Measurements from ENCODE around the gene ZNF792.

The ZNF792 gene

DNA sequence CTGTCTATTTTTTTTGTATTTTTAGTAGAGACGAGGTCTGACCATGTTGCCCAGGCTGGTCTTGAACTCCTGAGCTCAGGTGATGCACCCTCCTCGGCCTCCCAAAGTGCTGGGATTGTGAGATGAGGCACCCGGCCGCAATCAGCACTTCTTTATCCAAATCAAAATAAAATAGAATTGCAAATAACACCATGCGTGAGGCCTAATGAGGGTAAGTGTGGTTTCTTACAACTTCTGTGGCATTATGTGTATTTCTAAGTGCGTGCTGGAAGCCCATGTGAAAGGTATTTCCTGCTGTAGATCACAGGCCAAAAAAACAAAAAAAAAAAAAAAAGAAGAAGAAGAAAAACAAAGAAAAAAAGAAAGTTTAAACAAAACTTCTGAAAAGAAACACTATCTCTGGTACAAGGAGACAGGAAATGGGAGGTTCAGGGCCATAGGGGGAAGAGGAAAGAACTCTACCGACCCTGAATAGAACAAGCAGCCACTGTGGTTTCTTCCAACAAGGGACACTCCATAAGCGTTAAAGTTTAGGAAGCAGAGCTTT is 33.1 kb upstream of the ZNF792 start:
- H4K91ac ChIP-seq (ENCODE audit: low read length): no peak overlapping the region

DNA sequence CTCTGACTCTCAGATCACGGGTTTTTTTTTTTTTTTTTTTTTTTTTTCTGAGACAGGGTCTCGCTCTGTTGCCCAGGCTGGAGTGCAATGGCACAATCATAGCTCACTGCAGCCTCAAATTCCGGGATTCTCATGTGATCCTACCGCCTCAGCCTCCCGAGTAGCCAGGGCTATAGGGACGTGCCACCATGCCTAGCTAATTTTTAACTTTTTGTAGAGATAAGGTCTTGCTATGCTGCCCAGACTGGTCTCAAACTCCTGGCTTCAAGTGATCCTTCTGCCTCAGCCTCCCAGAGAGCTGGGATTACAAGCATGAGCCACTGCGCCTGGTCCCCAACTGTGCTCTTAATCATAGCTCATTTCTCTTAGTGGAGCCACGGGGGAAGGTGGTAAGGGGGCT is 31.5 kb upstream of the ZNF792 start:
- H2AFZ ChIP-seq (ENCODE audit: low read depth, low read length): no peak overlapping the region
- H3K4me1 ChIP-seq (ENCODE audit: control insufficient read depth, insufficient read depth, low read depth, low read length): peaks cover 10% of the 10 kb centered on the region

More for the DNA sequence above, 33.1 kb upstream of the ZNF792 start:
- Histone ChIP-seq H3K23ac (ENCODE audit: low read length in 2 of 2) (no peak overlapping the region), H3K79me1 (replicated peaks; ENCODE audit: low read length, poor library complexity, severe bottlenecking) (no peaks in the 10 kb centered on the region), H3K4me3 (ENCODE audit: insufficient read depth in 1 of 2, low read depth in 1 of 2, low read length in 2 of 2) (no peak overlapping the region), H3K4ac (ENCODE audit: low read depth in 1 of 2, low read length in 2 of 2) (no peak overlapping the region), H2AK5ac (ENCODE audit: low read length, severe bottlenecking) (no peak overlapping the region), H2AFZ (ENCODE audit: low read depth, low read length) (no peak overlapping the region), H3K27me3 (ENCODE audit: control insufficient read depth in 1 of 2, insufficient read depth in 1 of 2, low read length in 2 of 2) (peaks cover 0 to 6% of the 10 kb centered on the region in 2 experiments), H3K4me1 (ENCODE audit: control insufficient read depth, insufficient read depth, low read depth, low read length) (peaks cover 15% of the 10 kb centered on the region), H3K9ac (ENCODE audit: low read length) (no peak overlapping the region), H3K18ac (ENCODE audit: low read depth in 1 of 2, low read length in 2 of 2) (no peak overlapping the region), H2BK120ac (ENCODE audit: low read depth, low read length) (no peak overlapping the region), H2BK15ac (ENCODE audit: low read depth, poor library complexity, severe bottlenecking) (no peak overlapping the region), H3K36me3 (ENCODE audit: control insufficient read depth in 1 of 2, insufficient read depth in 2 of 2, low read depth in 1 of 2, low read length in 2 of 2) (no peaks in the 10 kb centered on the region), H2BK5ac (ENCODE audit: low read depth, low read length, poor library complexity, severe bottlenecking) (no peak overlapping the region), H3K4me2 (ENCODE audit: low read length, poor library complexity, severe bottlenecking) (no peak overlapping the region), H3K9me3 (ENCODE audit: control insufficient read depth, low read length) (no peaks in the 10 kb centered on the region), H3K14ac (ENCODE audit: low read length in 2 of 2) (no peak overlapping the region), H3K27ac (ENCODE audit: low read length, poor library complexity, severe bottlenecking) (no peak overlapping the region), H2BK12ac (ENCODE audit: low read length in 2 of 2) (no peak overlapping the region), H4K8ac (ENCODE audit: low read length) (no peak overlapping the region)
- no peak for DNase-seq
- WGBS: 79% methylated on average over 4 of the region's 8 CpGs

DNA sequence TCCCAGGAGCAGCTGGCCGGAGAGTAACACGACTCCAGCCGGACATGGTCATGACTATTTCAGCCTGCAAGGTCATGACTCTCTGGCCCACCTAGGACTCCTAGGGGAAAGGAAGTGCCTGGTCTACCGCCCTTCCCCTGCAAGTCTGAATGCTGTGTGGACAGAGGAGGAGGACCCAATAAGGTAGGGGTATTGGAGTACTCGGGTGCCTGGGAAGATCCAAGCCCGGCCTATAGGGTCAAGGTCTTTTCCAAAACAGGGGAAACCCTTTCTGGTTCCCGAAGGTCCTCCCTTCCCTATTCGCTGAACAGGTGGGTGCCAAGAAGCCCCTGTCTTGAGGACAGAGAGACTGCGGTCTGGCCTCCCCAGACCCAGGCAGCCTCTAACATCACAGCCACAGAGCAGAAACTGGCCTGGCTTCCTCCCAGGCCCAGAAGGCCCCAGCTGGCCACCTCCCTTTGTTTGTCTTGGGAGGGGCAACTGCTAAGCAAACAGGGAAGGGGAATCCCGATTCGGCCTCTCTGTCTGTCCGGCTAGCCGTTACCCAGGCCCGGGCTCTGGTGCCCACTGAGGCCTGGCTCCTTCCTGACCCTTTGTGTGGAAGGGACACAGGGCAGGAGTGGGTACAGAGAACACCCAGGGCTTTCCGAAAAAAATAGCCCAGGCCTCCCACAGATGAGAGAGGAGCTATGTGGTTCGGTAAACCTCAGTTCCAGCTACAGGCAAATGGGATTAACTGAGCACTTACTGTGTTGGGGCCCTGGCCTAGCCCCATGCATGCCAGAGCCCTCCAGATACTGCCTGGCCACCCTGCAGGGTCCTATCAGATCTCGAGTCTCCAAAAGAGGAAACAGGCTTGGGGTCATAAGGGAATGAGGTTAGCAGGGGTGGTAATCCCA is 30.9 kb upstream of the ZNF792 start:
- DNase-seq: no peak
- H3K9me3 ChIP-seq (ENCODE audit: control insufficient read depth, low read length): no peaks in the 10 kb centered on the region

More for the DNA sequence above, 31.5 kb upstream of the ZNF792 start:
- DNase-seq: no peak
- H4K91ac ChIP-seq (ENCODE audit: low read length): no peak overlapping the region
- no peaks in the 10 kb centered on the region for H3K9me3 ChIP-seq (ENCODE audit: control insufficient read depth, low read length)
- H3K4me2 ChIP-seq (ENCODE audit: low read length, poor library complexity, severe bottlenecking): no peak overlapping the region
- no peaks in the 10 kb centered on the region for H3K79me1 ChIP-seq (replicated peaks; ENCODE audit: low read length, poor library complexity, severe bottlenecking)
- no peak overlapping the region for H3K4ac ChIP-seq (ENCODE audit: low read depth in 1 of 2, low read length in 2 of 2)
- no peak overlapping the region for H3K23ac ChIP-seq (ENCODE audit: low read length in 2 of 2)
- H3K4me3 ChIP-seq (ENCODE audit: insufficient read depth in 1 of 2, low read depth in 1 of 2, low read length in 2 of 2): no peak overlapping the region
- H3K18ac ChIP-seq (ENCODE audit: low read depth in 1 of 2, low read length in 2 of 2): no peak overlapping the region
- no peak overlapping the region for H2BK15ac ChIP-seq (ENCODE audit: low read depth, poor library complexity, severe bottlenecking)
- peaks cover 0 to 6% of the 10 kb centered on the region in 2 experiments for H3K27me3 ChIP-seq (ENCODE audit: control insufficient read depth in 1 of 2, insufficient read depth in 1 of 2, low read length in 2 of 2)
- no peaks in the 10 kb centered on the region for H3K36me3 ChIP-seq (ENCODE audit: control insufficient read depth in 1 of 2, insufficient read depth in 2 of 2, low read depth in 1 of 2, low read length in 2 of 2)
- no peak overlapping the region for H3K27ac ChIP-seq (ENCODE audit: low read length, poor library complexity, severe bottlenecking)
- WGBS: 88% methylated on average over 7 of the region's 8 CpGs
- no peak overlapping the region for H3K14ac ChIP-seq (ENCODE audit: low read length in 2 of 2)
- no peak overlapping the region for H3K9ac ChIP-seq (ENCODE audit: low read length)
- H2BK12ac ChIP-seq (ENCODE audit: low read length in 2 of 2): no peak overlapping the region
- no peak overlapping the region for H2BK5ac ChIP-seq (ENCODE audit: low read depth, low read length, poor library complexity, severe bottlenecking)
- H2AK5ac ChIP-seq (ENCODE audit: low read length, severe bottlenecking): no peak overlapping the region
- no peak overlapping the region for H2BK120ac ChIP-seq (ENCODE audit: low read depth, low read length)
- H4K8ac ChIP-seq (ENCODE audit: low read length): no peak overlapping the region

DNA sequence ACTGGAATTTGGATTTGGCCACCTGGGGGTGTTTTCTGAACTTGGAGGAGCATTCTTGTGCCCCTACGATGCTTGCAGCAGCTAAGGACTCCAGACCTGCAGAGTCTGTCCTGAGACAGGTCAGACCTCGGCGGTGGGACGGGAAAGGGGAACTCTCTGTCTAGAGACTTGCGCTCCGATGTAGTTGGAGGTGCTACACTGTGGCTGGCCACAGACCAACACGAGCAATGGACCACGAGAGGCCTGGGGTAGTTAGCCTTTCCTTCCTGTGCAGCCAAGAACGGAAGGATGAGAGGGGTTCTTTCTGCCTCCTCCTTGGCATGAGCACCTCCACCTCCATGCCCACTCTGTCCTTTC is 30.2 kb upstream of the ZNF792 start:
- DNase-seq: no peak
- H3K4me2 ChIP-seq (ENCODE audit: low read length, poor library complexity, severe bottlenecking): no peak overlapping the region
- no peaks in the 10 kb centered on the region for H3K9me3 ChIP-seq (ENCODE audit: control insufficient read depth, low read length)
- H3K23ac ChIP-seq (ENCODE audit: low read length in 2 of 2): no peak overlapping the region
- no peak overlapping the region for H4K8ac ChIP-seq (ENCODE audit: low read length)
- peaks cover 0 to 6% of the 10 kb centered on the region in 2 experiments for H3K27me3 ChIP-seq (ENCODE audit: control insufficient read depth in 1 of 2, insufficient read depth in 1 of 2, low read length in 2 of 2)
- no peaks in the 10 kb centered on the region for H3K79me1 ChIP-seq (replicated peaks; ENCODE audit: low read length, poor library complexity, severe bottlenecking)
- H2AFZ ChIP-seq (ENCODE audit: low read depth, low read length): no peak overlapping the region
- no peak overlapping the region for H2AK5ac ChIP-seq (ENCODE audit: low read length, severe bottlenecking)
- peaks cover 7% of the 10 kb centered on the region for H3K4me1 ChIP-seq (ENCODE audit: control insufficient read depth, insufficient read depth, low read depth, low read length)
- WGBS: 79% methylated on average over 9 of the region's 9 CpGs
- no peak overlapping the region for H3K14ac ChIP-seq (ENCODE audit: low read length in 2 of 2)
- H2BK120ac ChIP-seq (ENCODE audit: low read depth, low read length): no peak overlapping the region
- no peak overlapping the region for H2BK12ac ChIP-seq (ENCODE audit: low read length in 2 of 2)
- no peak overlapping the region for H3K27ac ChIP-seq (ENCODE audit: low read length, poor library complexity, severe bottlenecking)
- no peak overlapping the region for H3K9ac ChIP-seq (ENCODE audit: low read length)
- H3K36me3 ChIP-seq (ENCODE audit: control insufficient read depth in 1 of 2, insufficient read depth in 2 of 2, low read depth in 1 of 2, low read length in 2 of 2): no peaks in the 10 kb centered on the region
- no peak overlapping the region for H3K18ac ChIP-seq (ENCODE audit: low read depth in 1 of 2, low read length in 2 of 2)
- no peak overlapping the region for H3K4ac ChIP-seq (ENCODE audit: low read depth in 1 of 2, low read length in 2 of 2)
- no peak overlapping the region for H4K91ac ChIP-seq (ENCODE audit: low read length)
- no peak overlapping the region for H2BK5ac ChIP-seq (ENCODE audit: low read depth, low read length, poor library complexity, severe bottlenecking)
- H2BK15ac ChIP-seq (ENCODE audit: low read depth, poor library complexity, severe bottlenecking): no peak overlapping the region
- H3K4me3 ChIP-seq (ENCODE audit: insufficient read depth in 1 of 2, low read depth in 1 of 2, low read length in 2 of 2): no peak overlapping the region

More for the DNA sequence above, 30.9 kb upstream of the ZNF792 start:
- Histone ChIP-seq H3K4me2 (ENCODE audit: low read length, poor library complexity, severe bottlenecking) (no peak overlapping the region), H3K4ac (ENCODE audit: low read depth in 1 of 2, low read length in 2 of 2) (no peak overlapping the region), H3K4me3 (ENCODE audit: insufficient read depth in 1 of 2, low read depth in 1 of 2, low read length in 2 of 2) (no peak overlapping the region), H2AK5ac (ENCODE audit: low read length, severe bottlenecking) (no peak overlapping the region), H3K27ac (ENCODE audit: low read length, poor library complexity, severe bottlenecking) (no peak overlapping the region), H3K18ac (ENCODE audit: low read depth in 1 of 2, low read length in 2 of 2) (no peak overlapping the region), H3K79me1 (replicated peaks; ENCODE audit: low read length, poor library complexity, severe bottlenecking) (no peaks in the 10 kb centered on the region), H2AFZ (ENCODE audit: low read depth, low read length) (no peak overlapping the region), H3K14ac (ENCODE audit: low read length in 2 of 2) (no peak overlapping the region), H3K4me1 (ENCODE audit: control insufficient read depth, insufficient read depth, low read depth, low read length) (peaks cover 10% of the 10 kb centered on the region), H4K91ac (ENCODE audit: low read length) (no peak overlapping the region), H2BK5ac (ENCODE audit: low read depth, low read length, poor library complexity, severe bottlenecking) (no peak overlapping the region), H3K36me3 (ENCODE audit: control insufficient read depth in 1 of 2, insufficient read depth in 2 of 2, low read depth in 1 of 2, low read length in 2 of 2) (no peaks in the 10 kb centered on the region), H3K9ac (ENCODE audit: low read length) (no peak overlapping the region), H2BK15ac (ENCODE audit: low read depth, poor library complexity, severe bottlenecking) (no peak overlapping the region), H2BK12ac (ENCODE audit: low read length in 2 of 2) (no peak overlapping the region), H2BK120ac (ENCODE audit: low read depth, low read length) (no peak overlapping the region), H3K23ac (ENCODE audit: low read length in 2 of 2) (no peak overlapping the region), H3K27me3 (ENCODE audit: control insufficient read depth in 1 of 2, insufficient read depth in 1 of 2, low read length in 2 of 2) (peaks cover 0 to 6% of the 10 kb centered on the region in 2 experiments), H4K8ac (ENCODE audit: low read length) (no peak overlapping the region)
- WGBS: 89% methylated on average over 16 of the region's 17 CpGs

Data from mesenchymal stem cell (in vitro differentiated cells and primary cell).